ENCODE results near the gene KLHDC8A.
"Not testable (repeated sequence)": the region's sequence is repeated elsewhere in the genome, so short reads cannot be mapped to it uniquely, and the experiment has no call there.

The KLHDC8A gene

GRCh38 chr1:205318231-205318991, 38.3 kb downstream of the KLHDC8A start:
- no peak for DNase-seq (ENCODE audit: low spot score)

GRCh38 chr1:205317311-205317917, 39.3 kb downstream of the KLHDC8A start:
- no peak for DNase-seq (ENCODE audit: low spot score)

GRCh38 chr1:205316161-205316566, 40.6 kb downstream of the KLHDC8A start:
- no peak for DNase-seq (ENCODE audit: low spot score)

GRCh38 chr1:205315008-205315618, 41.6 kb downstream of the KLHDC8A start:
- DNase-seq (ENCODE audit: low spot score): no peak

GRCh38 chr1:205313563-205314308, 43.0 kb downstream of the KLHDC8A start:
- DNase-seq (ENCODE audit: low spot score): no peak

GRCh38 chr1:205312866-205313562, 43.7 kb downstream of the KLHDC8A start:
- no peak for DNase-seq (ENCODE audit: low spot score)

GRCh38 chr1:205310976-205311704, 45.6 kb downstream of the KLHDC8A start:
- DNase-seq (ENCODE audit: low spot score): no peak

- DNase-seq (ENCODE audit: low spot score): no peak
Observed at GRCh38 chr1:205309741-205310140, 47.0 kb downstream of the KLHDC8A start.

- no peak for DNase-seq (ENCODE audit: low spot score)
Observed at GRCh38 chr1:205306929-205307566, 49.7 kb downstream of the KLHDC8A start.

GRCh38 chr1:205304695-205305070, 52.0 kb downstream of the KLHDC8A start:
- no peak for DNase-seq (ENCODE audit: low spot score)

GRCh38 chr1:205304046-205304694, 52.6 kb downstream of the KLHDC8A start:
- no peak for DNase-seq (ENCODE audit: low spot score)

- DNase-seq (ENCODE audit: low spot score): no peak
Observed at GRCh38 chr1:205303247-205303888, 53.4 kb downstream of the KLHDC8A start.

- DNase-seq (ENCODE audit: low spot score): no peak
Observed at GRCh38 chr1:205301842-205302588, 54.7 kb downstream of the KLHDC8A start.

GRCh38 chr1:205301205-205301821, 55.4 kb downstream of the KLHDC8A start:
- peak; percentile 42 for DNase-seq (ENCODE audit: low spot score)

- no peak for DNase-seq (ENCODE audit: low spot score)
Observed at GRCh38 chr1:205300149-205300548, 56.6 kb downstream of the KLHDC8A start.

- DNase-seq (ENCODE audit: low spot score): peak; percentile 79
Observed at GRCh38 chr1:205298191-205298994, 58.3 kb downstream of the KLHDC8A start.

- not testable (repeated sequence) for DNase-seq (ENCODE audit: low spot score)
Observed at GRCh38 chr1:205297546-205298177, 59.1 kb downstream of the KLHDC8A start.

Data from COLO829 (cell line).